DOHH2 (cell line): Measurements from ENCODE around the gene SPAG16.

Source experiments
- H3F3A ChIP-seq: fragments of 200-600 bp; sonication (generic), shearing (Covaris generic); 2 replicates; pipeline ENCODE4 v1.6.0; 2016; ENCODE audit warnings: antibody characterized with exemption, mild to moderate bottlenecking; ENCODE audit not compliant: control insufficient read depth, insufficient read depth
- H3K27ac ChIP-seq: fragments of 200-600 bp; sonication (generic); 2 replicates; pipeline ENCODE4 v1.5.1; 2014; ENCODE audit warnings: low read depth, mild to moderate bottlenecking, low read length, moderate library complexity
- H3K27me3 ChIP-seq: fragments of 200-600 bp; sonication (generic); 2 replicates; pipeline ENCODE4 v1.6.1; 2014; ENCODE audit warnings: mild to moderate bottlenecking, low read length, mixed read lengths; ENCODE audit not compliant: control insufficient read depth
- H3K36me3 ChIP-seq: fragments of 200-600 bp; sonication (generic); 2 replicates; pipeline ENCODE4 v1.6.1; 2014; ENCODE audit warnings: mild to moderate bottlenecking, low read length, moderate library complexity, mixed read lengths; ENCODE audit not compliant: control insufficient read depth
- H3K4me1 ChIP-seq: fragments of 200-600 bp; sonication (generic); 2 replicates; pipeline ENCODE4 v1.6.1; 2014; ENCODE audit warnings: mild to moderate bottlenecking, low read length, mixed read lengths; ENCODE audit not compliant: control insufficient read depth
- H3K4me2 ChIP-seq: fragments of 200-600 bp; sonication (generic); 2 replicates; pipeline ENCODE4 v1.6.0; 2014; ENCODE audit warnings: mild to moderate bottlenecking, low read length, moderate library complexity
- H3K4me3 ChIP-seq: fragments of 200-600 bp; sonication (generic); 2 replicates; pipeline ENCODE4 v1.5.1; 2014; ENCODE audit warnings: mild to moderate bottlenecking, low read length, mixed read lengths
- H3K79me2 ChIP-seq: fragments of 200-600 bp; sonication (generic); 2 replicates; pipeline ENCODE4 v1.6.1; 2014; ENCODE audit warnings: mild to moderate bottlenecking, low read length, mixed read lengths; ENCODE audit not compliant: control insufficient read depth
- H3K9me2 ChIP-seq: fragments of 200-600 bp; sonication (generic); replicated peaks from 2 replicates; pipeline ENCODE4 v1.6.1; 2014; ENCODE audit warnings: mild to moderate bottlenecking, low read length, mixed read lengths; ENCODE audit not compliant: control insufficient read depth
- H3K9me3 ChIP-seq: fragments of 200-600 bp; sonication (generic); 2 replicates; pipeline ENCODE4 v1.6.1; 2014; ENCODE audit warnings: antibody characterized with exemption, low read length, mixed read lengths; ENCODE audit not compliant: control insufficient read depth, insufficient read depth
- H4K20me1 ChIP-seq: fragments of 200-600 bp; sonication (generic); 2 replicates; pipeline ENCODE4 v1.6.0; 2014; ENCODE audit warnings: low read depth, mild to moderate bottlenecking, antibody characterized with exemption, low read length, moderate library complexity; ENCODE audit not compliant: control insufficient read depth, insufficient read depth
- CTCF ChIP-seq: fragments of 200-600 bp; sonication (generic); IDR thresholded peaks from one replicate; pipeline ENCODE4 v1.5.1; 2014; ENCODE audit warnings: antibody characterized with exemption, mild to moderate bottlenecking, low read depth, low read length; ENCODE audit not compliant: poor library complexity, severe bottlenecking
- EZH2phosphoT487 ChIP-seq: fragments of 200-600 bp; sonication (generic); IDR thresholded peaks from 2 replicates; pipeline ENCODE4 v1.6.1; 2017; ENCODE audit warnings: borderline replicate concordance, mild to moderate bottlenecking, antibody characterized with exemption, low read length, moderate library complexity, mixed read lengths

The SPAG16 gene

GRCh38 chr2:213923543-213923942 lies 639.3 kb downstream of the SPAG16 start:
- Histone ChIP-seq H3K79me2 (no peaks in the 10 kb centered on the region), H3K27me3 (no peaks in the 10 kb centered on the region), H3K27ac (no peak overlapping the region), H3K4me2 (no peak overlapping the region), H4K20me1 (no peaks in the 10 kb centered on the region), H3K4me1 (no peaks in the 10 kb centered on the region), H3K4me3 (no peak overlapping the region), H3K36me3 (no peaks in the 10 kb centered on the region), H3F3A (no peaks in the 10 kb centered on the region), H3K9me3 (peaks cover 3% of the 10 kb centered on the region; the same call in 1 of the 2 replicates), H3K9me2 (no peaks in the 10 kb centered on the region)
- TF ChIP-seq CTCF (no peak), EZH2phosphoT487 (no peak)

DNA sequence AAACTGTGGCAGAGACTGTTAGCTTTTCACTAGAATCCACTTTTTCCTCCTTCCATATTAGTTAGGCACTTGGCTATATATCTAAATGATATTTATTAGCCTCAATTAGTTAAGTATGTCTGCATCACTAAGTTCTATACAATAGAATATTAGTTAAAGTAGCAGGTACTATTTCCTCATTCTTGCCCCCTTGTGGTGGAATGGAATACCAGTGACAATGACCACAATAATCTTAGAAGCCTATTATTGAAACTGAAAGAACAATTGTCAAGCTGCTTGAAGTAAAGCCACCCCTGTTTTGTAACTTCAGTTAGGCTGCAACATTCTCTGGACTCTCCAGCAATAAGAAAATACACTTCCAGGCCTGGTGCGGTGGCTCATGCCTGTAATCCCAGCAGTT lies 650.3 kb downstream of the SPAG16 start:
- Histone ChIP-seq H3K4me2 (no peak overlapping the region), H3K27ac (no peak overlapping the region)

GRCh38 chr2:213958086-213958485 lies 673.8 kb downstream of the SPAG16 start:
- TF ChIP-seq CTCF (no peak), EZH2phosphoT487 (no peak)

More for the DNA sequence above, 650.3 kb downstream of the SPAG16 start:
- Histone ChIP-seq H3K4me3 (no peak overlapping the region), H3K9me2 (no peaks in the 10 kb centered on the region), H4K20me1 (no peaks in the 10 kb centered on the region), H3K4me1 (no peaks in the 10 kb centered on the region), H3K36me3 (no peaks in the 10 kb centered on the region), H3K9me3 (no peaks in the 10 kb centered on the region), H3F3A (no peaks in the 10 kb centered on the region), H3K27me3 (no peaks in the 10 kb centered on the region), H3K79me2 (no peaks in the 10 kb centered on the region)
- TF ChIP-seq EZH2phosphoT487 (no peak), CTCF (peak; percentile 66)

More at GRCh38 chr2:213958086-213958485, 673.8 kb downstream of the SPAG16 start:
- no peaks in the 10 kb centered on the region for H3K9me2 ChIP-seq
- no peak overlapping the region for H3K27ac ChIP-seq
- no peaks in the 10 kb centered on the region for H3K27me3 ChIP-seq
- no peaks in the 10 kb centered on the region for H3K9me3 ChIP-seq
- no peaks in the 10 kb centered on the region for H3K4me1 ChIP-seq
- no peak overlapping the region for H3K4me2 ChIP-seq
- H3K36me3 ChIP-seq, result no peaks in the 10 kb centered on the region
- H3K79me2 ChIP-seq, result no peaks in the 10 kb centered on the region
- no peaks in the 10 kb centered on the region for H4K20me1 ChIP-seq
- no peak overlapping the region for H3K4me3 ChIP-seq
- H3F3A ChIP-seq, result no peaks in the 10 kb centered on the region
